Frontal cortex (tissue), 3 donors: ENCODE measurements around the gene SORL1-AS1.
A peak's percentile ranks its signal among the peaks of the same experiment; 100 is the strongest.

ENCODE experiments used
- DNase-seq, 2 donors: peaks; one replicate each; pipeline ENCODE4 v3.0.0; 2012; ENCODE audit warnings: low spot score in 2 of 2
- FAIRE-seq: peaks from 2 replicates; lab custom pipeline; 2012; peaks lifted over from hg19 to GRCh38; lab: Jason Lieb, UNC
- donor health status: control.
- donor health status: control.
- donor health status: control.

Gene SORL1-AS1

DNA sequence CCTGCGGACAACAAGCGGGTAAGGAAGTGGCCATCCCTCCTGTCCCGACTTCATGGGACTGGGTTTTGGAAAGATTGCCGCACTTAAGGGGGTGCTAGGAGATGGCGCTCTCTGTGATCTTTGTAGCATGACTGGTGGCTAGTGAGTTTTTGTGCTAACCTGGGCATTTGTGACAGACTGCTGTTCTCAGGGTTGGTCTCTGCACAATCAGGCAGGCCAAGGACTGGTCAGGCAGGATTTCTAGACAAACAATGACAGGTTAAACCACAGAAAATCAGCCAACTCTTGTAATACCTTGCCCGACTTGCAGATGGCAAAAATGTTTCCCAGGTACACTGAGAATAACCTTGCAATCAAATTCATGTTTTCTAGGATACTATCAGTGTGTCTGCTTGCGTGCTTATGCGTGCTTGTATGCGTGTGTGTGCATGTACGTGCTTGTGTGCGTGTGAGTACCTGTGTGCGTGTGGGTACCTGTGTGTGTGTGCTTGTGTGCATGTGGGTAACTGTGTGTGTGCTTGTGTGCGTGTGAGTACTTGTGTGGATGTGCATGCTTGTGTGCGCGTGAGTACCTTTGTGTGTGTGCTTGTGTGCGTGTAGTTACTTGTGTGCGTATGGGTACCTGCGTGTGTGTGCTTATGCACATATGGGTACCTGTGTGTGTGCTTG, 25.6 kb upstream of the SORL1-AS1 start:
- no peak for DNase-seq
- FAIRE-seq: no peak

DNA sequence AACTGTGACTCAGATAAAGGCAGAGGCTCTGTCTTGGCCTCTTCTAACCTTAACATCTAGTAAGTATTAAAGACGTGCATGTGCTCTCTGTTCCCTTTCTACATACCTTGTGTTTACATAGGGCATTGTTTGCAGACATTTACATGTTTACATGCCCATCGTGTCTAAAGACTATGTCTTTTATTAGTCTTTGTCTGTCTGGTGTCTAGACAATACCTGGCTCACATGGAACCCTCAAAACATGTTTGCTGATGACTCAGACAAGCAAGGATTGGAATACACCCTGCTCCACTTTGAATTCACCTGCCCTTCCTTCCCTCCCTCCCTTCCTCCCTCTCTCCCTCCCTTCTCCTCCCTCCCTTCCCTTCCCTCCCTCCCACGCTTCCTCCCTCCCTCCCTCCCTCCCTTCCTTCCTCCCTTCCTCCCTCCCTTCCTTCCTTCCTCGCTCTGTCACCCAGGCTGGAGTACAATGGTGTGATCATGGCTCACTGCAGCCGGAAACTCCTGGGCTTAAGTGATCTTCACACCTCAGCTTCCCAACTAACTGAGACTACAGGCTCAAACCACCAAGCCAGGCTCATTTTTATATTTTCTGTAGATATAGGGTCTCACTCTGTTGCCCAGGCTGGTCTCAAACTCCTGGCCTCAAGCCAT, 23.7 kb upstream of the SORL1-AS1 start:
- no peak for DNase-seq
- no peak for FAIRE-seq

DNA sequence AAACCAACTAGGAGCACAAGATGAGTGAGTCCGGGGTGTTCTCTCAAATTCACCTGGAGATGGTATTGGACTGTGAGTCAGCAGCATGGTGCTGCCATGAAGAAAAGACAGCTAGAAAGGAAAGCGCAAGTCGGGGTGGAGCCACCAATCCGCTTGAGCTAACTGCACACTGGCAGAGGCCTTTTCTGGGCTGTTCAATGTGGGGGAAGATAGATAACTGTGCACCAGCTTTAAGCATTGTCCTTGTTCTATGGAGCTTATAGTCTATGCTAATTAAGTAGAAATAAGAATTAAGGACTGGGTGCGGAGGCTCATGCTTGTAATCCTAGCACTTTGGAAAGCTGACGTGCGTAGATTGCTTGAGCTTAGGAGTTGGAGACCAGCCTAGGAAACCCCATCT, 21.9 kb upstream of the SORL1-AS1 start:
- no peak for DNase-seq
- FAIRE-seq: no peak

DNA sequence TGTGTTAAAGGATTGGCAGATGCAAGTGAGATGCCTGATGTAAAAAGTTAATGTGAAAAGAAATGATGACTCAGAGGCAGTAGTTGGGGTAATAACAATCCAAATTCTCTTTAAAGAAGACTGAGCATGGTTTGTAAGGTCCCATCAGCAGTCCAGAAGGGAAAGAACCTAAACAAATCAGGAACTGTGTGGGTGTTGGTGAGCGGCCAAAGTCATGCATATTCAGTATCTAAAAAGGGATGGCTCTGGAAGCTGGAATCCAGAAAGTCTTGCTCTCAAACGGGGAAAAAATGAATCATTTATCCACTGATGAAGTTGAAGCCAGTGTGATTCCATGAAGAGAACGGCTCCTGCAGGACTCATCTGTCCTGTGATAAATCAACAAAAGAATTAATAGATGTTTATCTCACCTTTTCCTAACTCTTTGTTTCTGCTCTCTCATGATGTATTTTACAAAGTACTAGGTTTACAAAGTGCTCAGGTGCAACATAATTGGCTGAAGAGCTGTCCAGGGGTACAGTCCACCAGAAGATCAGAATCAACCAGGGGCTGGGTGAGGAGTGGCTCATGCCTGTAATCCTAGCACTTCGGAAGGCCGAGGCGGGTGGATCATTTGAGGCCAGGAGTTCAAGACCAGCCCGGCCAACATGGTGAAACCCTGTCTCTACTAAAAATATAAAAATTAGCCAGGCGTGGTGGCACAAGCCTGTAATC, 20.5 kb upstream of the SORL1-AS1 start:
- FAIRE-seq (no peak), DNase-seq (peak; percentile 49 to 54)

DNA sequence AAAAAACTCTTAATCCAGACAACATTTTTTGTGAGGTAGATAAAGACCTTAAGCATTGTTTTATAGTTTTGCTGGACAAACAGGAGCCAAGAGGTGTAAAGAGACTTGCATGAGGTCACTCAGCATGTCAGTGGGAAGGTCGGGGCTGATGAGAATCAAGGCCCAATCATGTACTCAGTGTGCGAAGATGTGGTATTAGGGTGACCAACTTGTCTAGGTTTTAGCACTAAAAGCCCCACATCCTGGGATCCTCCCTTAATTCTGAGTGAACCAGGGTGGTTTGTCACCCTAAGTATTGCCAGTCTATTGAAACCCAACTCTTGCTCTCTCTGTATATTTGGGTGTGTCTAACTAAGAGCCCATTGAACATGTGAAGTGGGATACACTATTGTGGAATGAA, 19.5 kb upstream of the SORL1-AS1 start:
- DNase-seq (no peak), FAIRE-seq (no peak)

DNA sequence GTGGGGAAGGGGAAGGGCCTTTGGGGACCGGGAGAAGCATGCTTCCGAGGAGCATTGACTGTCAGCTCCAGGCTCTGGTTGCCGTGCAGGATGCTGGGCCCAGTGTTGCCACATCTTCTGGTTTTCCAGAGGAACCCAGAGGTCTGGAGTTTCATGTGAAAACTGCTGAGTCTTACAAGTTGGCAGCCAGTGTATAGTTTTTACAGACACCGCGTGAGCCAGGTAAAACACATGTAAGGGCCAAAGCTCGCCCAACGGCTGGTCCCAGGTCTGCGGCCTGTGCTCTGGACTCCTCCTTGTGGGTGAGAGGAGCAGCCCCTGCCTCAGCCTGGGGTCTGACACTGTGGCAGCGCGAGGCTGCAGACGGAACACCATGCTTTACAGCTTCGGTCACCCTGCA, 18.4 kb upstream of the SORL1-AS1 start:
- DNase-seq (no peak), FAIRE-seq (no peak)

DNA sequence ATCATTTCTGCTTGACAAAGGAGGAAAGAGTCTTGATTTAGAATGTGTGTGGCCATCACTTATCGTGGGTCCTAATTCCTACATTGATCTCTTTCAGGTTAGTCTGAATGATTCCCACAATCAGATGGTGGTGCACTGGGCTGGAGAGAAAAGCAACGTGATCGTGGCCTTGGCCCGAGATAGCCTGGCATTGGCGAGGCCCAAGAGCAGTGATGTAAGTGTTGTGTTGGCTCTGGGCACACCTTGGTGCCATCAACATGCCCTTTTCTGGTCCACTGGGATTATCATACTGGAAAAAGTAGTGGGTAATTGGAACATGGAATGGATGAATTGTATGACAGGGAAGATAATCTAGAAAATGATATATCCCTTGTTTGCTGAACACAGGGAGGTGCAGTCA, 17.1 kb upstream of the SORL1-AS1 start:
- DNase-seq (no peak), FAIRE-seq (no peak)

DNA sequence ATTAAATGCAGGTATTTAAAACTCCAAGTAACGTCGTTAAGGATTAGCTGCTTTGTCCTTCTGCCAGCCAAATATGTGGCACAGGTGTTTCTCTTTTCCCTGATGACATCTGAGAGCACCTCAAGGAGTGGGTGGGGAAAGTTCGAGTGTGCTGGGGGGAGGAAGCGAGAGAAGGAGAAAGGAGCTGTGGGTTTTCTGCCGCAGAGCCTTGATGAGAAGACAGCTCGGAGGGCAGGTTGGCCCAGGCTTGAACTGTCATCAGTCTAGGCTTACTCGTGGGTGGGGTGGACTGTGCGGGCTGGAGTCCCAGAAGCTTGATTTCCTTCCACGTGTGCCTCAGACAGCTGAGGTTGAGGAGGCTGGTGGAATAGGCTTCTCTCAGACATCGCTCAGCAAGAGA, 15.2 kb upstream of the SORL1-AS1 start:
- FAIRE-seq (no peak), DNase-seq (no peak)

DNA sequence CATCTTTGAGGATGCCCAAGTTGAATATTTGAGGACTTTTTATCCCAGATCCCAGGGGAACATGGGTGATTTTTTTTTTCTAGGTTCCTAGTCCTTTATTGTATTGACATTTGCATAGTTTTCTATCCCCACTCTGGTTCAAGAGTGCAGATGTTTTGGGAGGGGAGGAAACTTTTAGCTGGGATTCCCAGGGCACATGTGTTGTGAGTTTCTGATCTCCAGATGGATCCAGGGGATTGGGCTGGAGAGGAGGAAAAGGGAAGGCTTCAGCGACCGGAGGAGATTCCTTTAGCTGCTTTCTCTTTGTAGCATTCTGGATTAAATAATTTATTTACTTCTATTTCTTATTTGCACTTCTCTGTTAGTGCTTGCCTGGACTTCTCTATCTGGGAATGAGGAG, 14.7 kb upstream of the SORL1-AS1 start:
- DNase-seq (no peak), FAIRE-seq (no peak)

DNA sequence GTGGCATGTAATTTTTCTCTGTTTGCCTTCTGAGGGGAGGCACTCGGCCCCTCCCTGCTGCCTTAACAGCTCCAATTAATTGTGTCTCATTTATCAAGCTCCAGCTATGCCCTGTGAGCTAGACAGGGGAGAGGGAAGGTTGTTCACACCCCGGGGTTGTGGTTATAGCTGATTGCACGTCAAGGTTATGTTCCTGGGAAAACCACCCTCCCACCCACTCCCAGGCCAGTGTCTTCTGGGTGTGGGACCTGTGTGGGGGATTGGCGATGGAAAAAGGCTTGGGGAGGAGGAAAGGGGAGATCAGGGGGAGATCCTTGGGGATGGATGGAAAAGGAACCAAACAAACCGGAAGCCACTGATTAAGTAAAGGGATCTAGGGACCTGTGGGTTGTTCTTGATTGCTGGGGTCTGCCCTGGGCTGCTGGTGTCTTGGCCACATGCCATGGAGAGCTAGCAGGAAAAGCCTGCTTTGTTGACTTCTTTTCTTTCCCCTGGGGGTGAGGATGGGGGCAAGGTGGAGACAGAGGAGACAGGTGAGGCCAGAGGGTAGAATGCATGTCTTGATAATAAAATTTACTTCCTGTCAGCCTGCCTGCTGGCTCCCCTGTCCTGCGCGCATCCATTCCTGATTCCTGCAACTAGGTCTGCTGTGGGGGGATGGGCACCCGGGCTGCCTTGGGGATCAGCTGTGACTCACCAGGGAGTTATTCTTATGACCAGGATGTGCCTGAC, 13.5 kb upstream of the SORL1-AS1 start:
- FAIRE-seq (no peak), DNase-seq (peak in 1 of 2 donors; percentile 55)

DNA sequence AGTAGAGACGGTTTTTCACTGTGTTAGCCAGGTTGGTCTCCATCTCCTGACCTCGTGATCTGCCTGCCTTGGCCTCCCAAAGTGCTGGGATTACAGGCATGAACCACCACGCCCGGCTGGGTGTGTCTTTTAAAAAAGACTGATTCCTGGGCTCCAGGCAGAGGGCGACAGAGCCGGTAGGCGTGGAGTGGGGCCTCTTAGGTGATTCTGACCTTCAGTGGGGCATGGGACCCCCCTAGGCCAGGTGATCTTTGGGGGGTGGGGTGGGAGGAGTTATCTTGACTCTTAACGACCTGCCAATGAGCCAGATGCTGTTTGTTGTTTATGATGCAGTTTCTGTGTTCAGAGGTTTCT, 12.9 kb upstream of the SORL1-AS1 start:
- DNase-seq: no peak
- no peak for FAIRE-seq

DNA sequence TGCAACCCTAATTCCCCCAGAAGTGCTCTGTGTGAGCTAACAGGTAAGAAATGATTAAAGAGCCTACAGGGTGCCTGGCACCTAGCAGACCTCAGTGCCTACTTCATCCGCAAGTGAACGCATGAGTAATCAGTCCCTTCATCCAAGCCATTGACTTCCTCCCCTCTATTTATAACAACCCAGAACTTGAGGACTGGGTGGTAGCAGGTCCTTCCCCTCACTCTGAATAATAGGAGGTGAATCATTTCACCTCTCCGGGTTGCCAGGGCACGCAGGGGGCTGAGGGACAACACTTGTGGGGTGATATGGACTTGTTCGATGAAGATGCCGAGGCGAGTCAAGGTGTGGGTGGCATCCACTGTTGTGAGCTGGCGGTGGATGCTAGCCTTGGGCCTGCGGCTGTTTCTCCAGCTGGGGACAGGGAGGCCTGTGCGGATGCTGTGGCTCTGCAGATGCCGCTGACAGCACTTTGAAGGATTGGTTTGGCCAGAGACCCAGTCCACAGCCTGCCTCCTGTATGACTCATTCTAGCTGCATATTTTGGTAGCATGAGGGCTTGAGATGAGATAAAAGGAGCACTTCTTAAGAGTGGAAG, 11.7 kb upstream of the SORL1-AS1 start:
- FAIRE-seq: no peak
- no peak for DNase-seq

DNA sequence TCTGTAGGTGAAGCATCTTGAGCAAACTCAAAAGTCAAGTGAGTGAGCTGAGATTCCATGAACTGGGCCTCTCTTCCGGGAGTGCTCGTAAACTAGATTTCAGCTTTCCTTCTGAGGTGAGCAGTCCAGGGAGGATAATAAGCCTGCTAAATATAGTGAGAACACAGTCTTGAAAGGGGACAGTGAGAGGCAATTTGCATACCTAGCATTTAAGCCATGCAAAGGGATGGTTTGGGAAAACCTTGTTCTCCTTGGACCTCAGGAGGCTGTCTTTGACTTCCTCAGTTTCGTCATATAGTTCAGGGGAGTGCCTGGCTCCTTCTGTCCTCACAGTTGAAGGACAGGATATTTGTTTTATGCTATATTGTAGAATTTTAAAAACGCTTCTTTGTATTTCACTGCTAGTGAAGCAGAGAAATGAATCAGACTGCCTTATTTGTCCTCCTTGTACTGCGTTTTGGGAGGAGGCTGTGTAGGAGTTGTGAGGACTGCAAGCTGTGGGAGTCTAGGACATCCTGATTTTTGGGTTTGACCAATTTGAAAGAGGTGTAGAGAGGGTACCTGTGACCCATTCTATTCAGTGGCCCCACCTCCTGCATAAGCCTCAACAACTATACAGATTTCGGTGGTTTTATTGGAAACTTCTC, 11.0 kb upstream of the SORL1-AS1 start:
- DNase-seq (no peak), FAIRE-seq (no peak)

DNA sequence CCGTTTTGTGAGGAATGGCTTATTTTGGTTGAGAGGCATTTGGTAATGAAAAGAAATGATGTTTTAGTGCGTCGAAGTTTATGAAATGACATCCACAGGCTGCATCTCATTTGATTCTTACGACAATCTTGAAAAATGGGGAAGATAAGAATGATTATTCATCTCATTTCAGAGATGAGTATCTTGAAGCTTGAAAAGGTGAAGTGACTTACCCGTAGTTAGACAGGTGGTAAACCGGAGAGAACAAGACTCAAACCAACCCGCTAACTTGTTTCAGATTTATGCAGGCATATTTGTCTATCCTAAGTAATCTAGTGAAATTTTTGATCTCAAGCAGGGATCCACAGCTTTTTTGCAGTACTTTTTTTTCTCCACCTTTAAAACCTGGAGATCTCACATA, 9.1 kb upstream of the SORL1-AS1 start:
- no peak for DNase-seq
- FAIRE-seq: no peak

DNA sequence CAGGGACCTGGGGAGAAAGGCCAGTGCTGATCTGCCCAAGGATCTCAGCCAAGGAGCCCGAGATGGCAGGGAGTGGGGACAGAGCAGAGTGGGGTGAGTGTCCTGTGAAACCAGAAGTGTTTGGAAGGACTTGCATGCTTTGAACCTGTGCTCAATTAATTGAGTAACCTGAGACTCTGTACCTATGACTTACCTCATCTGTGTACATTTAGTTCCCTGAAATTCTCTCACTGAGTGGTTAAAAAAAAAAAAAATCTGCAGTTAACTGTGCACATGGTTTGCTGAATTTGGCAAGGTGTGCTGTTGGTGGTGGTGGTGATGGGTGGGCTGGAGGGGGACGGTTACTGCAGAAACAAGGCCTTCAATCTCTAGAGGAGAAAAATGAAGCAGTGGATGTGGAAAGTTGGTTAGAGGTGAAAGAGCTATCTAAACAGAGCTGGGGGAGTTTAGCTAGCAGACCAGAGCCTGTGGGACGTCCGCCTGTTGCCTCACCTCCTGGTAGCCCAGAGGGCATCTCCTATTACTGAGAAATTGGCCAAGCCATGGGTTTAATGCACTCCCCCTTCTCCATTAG, 8.3 kb upstream of the SORL1-AS1 start:
- FAIRE-seq (no peak), DNase-seq (no peak)

DNA sequence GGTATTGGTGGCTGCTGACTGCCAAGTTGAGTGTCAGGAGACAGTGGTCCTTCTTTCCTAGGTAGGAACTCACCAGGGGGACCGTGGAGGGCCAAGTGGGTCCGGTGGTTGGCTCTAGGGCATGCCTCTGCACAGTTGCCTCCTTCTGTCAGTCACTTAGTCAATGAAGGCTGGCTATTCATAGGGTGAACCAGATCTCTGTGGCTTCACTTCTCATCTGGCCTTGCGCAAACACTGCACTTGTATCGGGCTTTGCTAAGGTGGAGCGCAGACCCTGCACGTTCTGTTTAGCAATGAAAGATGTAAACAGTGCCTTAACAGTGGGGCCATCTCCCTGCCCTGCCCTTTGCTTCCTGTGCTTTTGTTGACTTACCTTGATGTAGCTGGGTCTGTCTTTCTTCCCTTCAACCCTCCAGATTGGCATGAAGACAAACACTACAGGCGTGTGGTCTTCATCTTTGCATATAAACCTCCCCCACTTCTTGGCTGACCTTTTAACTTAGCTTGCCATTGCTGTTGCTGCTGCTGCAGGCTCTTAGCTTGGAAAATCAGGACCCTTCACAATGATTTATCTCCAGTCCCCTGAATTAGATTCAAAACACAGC, 6.7 kb upstream of the SORL1-AS1 start:
- DNase-seq (no peak), FAIRE-seq (no peak)

DNA sequence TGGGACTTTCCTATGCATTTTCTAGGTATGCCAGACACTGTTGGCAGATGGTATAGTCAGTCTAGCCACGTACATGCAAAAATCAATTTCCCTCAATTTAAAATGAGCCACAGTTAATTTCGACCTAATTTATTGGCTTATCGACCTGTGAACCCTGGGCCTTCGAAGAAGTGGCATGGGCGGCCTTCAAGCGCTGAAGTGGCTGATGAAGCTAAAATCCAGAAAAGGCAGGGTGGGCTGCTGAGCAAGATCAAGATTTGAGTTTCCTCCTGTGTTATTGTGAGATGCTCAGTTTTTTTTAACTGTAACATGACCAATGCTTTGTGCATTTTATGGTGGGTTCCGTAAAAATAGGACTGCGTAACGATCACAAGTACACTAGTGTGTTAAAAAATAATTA, 5.8 kb upstream of the SORL1-AS1 start:
- no peak for DNase-seq
- no peak for FAIRE-seq

DNA sequence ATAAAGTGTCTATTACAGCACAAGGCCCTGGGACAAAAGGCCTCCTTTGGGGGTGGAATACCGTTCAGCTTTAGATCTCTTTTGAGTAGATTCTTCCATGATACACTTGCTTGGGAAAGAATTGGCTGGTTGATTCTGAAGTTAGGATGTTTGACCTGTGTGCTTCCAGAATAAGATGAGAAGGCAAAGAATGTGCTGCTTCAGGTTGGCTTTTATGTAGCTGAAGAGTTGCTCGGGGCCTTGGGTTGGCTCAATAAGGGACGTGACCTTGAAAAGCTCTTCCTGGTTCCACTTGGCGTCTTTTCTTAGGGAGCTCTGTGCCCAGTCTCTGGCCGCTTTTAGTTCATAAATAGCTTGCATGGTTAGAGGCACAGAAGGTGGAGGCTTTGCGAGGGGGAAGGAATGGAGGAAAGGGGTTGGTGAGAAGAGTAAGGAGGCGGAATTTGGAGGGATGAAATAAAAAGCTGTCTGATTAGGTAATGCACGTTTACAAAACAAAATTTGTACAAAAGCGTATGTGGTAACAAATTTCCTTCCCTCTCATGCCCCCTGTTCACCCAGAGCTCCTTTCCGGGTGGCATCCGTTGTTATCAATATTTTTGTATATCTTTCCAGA, 4.2 kb upstream of the SORL1-AS1 start:
- FAIRE-seq (no peak), DNase-seq (no peak)

DNA sequence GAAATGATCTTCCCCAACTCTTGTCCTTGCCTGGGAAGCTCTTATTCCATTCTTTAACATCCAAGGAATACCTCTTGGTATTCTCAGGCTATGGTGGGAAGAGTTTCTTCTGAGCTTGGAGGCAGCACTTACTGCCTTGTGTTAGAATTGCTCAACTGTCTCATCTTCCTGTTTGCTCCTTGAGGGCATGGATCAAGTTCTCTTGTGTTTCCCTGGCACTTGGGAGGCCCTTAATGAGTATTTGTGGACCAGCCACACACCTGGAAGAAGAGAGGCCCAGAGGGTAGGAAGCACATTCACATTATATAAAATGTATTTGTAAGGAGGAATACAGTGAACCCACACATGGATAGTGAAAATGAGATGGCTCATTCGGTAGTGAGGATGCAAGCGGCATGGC, 3.4 kb upstream of the SORL1-AS1 start:
- FAIRE-seq (no peak), DNase-seq (no peak)
